KMS-11 (cell line): Measurements from ENCODE around the gene ITGB6.
A peak's percentile ranks its signal among the peaks of the same experiment; 100 is the strongest.

Experiments used
- H2AFZ ChIP-seq: fragments of 200-600 bp; sonication (generic); 2 replicates; pipeline ENCODE4 v1.6.1; 2016; ENCODE audit warnings: antibody characterized with exemption, mixed run types, low read depth
- H3K27ac ChIP-seq: fragments of 200-600 bp; sonication (generic); 2 replicates; pipeline ENCODE4 v1.6.1; 2016; ENCODE audit warnings: mild to moderate bottlenecking, mixed run types
- H3K27me3 ChIP-seq: fragments of 200-600 bp; sonication (generic); 2 replicates; pipeline ENCODE4 v1.6.1; 2017; ENCODE audit warnings: mild to moderate bottlenecking, low read depth, mixed run types, moderate library complexity; ENCODE audit not compliant: insufficient read depth
- H3K36me3 ChIP-seq: fragments of 200-600 bp; sonication (generic); 2 replicates; pipeline ENCODE4 v1.6.1; 2017; ENCODE audit warnings: mild to moderate bottlenecking, mixed run types; ENCODE audit not compliant: insufficient read depth
- H3K4me1 ChIP-seq: fragments of 200-600 bp; sonication (generic); 2 replicates; pipeline ENCODE4 v1.6.1; 2016; ENCODE audit warnings: mild to moderate bottlenecking, low read depth, mixed run types; ENCODE audit not compliant: poor library complexity, severe bottlenecking
- H3K4me2 ChIP-seq: fragments of 200-600 bp; sonication (generic); 2 replicates; pipeline ENCODE4 v1.7.0; 2016; ENCODE audit warnings: mild to moderate bottlenecking, mixed run types
- H3K4me3 ChIP-seq: fragments of 200-600 bp; sonication (generic); IDR thresholded peaks from 2 replicates; pipeline ENCODE4 v1.6.1; 2017; ENCODE audit warnings: low read depth, low read length, mixed read lengths; ENCODE audit not compliant: insufficient read depth
- H3K79me2 ChIP-seq: fragments of 200-600 bp; sonication (generic); 2 replicates; pipeline ENCODE4 v1.6.1; 2016; ENCODE audit warnings: low read depth, mixed run types; ENCODE audit not compliant: insufficient read depth
- H3K9ac ChIP-seq: fragments of 200-600 bp; sonication (generic); 2 replicates; pipeline ENCODE4 v1.6.1; 2016; ENCODE audit warnings: mild to moderate bottlenecking, mixed run types
- H4K20me1 ChIP-seq: fragments of 200-600 bp; sonication (generic); 2 replicates; pipeline ENCODE4 v1.6.1; 2016; ENCODE audit warnings: mild to moderate bottlenecking, mixed run types; ENCODE audit not compliant: insufficient read depth
- TF ChIP-seq, protein P1 (sequence below): fragments of 200-600 bp; sonication (generic); conservative IDR thresholded peaks from 2 replicates; pipeline ENCODE4 v1.6.1; 2017; ENCODE audit warnings: low read depth, mild to moderate bottlenecking, antibody characterized with exemption, low read length, moderate library complexity, mixed read lengths

Gene ITGB6

DNA sequence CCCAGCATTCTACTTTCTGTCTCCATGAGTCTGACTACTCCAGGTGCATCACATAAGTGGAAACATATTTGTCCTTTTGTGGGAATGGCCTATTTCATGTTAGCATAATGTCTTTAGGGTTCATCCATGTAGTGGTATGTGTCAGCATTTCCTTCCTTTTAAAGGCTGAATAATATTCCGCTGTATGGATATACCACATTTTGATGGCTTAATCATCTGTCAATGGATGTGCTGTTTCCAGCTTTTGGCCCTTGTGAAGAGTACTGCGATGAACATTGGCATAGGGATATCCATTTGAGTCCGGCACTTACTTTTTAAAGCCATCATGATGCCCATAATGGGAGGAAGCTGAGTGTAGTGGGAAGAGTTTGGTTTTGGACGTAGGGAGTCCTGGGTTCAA lies 6.4 kb upstream of the ITGB6 start:
- Histone ChIP-seq H3K4me3 (no peak overlapping the region), H3K79me2 (no peaks in the 10 kb centered on the region), H3K4me2 (no peak overlapping the region), H4K20me1 (no peaks in the 10 kb centered on the region), H3K36me3 (no peaks in the 10 kb centered on the region), H2AFZ (no peak overlapping the region), H3K27ac (no peak overlapping the region), H3K27me3 (no peaks in the 10 kb centered on the region), H3K4me1 (peaks cover 84% of the 10 kb centered on the region), H3K9ac (no peak overlapping the region)
- TF ChIP-seq, protein P1, sequence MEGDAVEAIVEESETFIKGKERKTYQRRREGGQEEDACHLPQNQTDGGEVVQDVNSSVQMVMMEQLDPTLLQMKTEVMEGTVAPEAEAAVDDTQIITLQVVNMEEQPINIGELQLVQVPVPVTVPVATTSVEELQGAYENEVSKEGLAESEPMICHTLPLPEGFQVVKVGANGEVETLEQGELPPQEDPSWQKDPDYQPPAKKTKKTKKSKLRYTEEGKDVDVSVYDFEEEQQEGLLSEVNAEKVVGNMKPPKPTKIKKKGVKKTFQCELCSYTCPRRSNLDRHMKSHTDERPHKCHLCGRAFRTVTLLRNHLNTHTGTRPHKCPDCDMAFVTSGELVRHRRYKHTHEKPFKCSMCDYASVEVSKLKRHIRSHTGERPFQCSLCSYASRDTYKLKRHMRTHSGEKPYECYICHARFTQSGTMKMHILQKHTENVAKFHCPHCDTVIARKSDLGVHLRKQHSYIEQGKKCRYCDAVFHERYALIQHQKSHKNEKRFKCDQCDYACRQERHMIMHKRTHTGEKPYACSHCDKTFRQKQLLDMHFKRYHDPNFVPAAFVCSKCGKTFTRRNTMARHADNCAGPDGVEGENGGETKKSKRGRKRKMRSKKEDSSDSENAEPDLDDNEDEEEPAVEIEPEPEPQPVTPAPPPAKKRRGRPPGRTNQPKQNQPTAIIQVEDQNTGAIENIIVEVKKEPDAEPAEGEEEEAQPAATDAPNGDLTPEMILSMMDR, result no peak

DNA sequence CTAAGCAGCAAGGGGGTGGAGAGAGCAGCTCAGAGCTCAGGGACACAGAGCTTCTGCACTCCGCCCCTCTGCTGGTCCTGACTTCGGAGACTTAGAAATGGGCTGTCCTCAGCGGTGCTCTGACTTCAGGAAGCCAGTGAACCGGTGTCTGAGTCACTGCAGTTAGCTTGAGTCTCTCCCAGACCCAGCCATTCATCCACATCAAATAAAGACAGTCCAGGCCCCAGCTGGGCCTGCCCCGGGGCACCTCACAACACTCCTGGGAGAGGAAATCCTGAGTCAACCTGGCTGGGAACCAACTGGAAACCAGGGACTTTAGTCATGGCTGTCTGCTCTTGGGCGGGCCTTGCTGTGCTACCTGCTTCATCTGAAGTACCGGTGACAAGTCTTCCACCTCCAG lies 5.4 kb upstream of the ITGB6 start:
- Histone ChIP-seq H3K9ac (no peak overlapping the region), H3K36me3 (no peaks in the 10 kb centered on the region), H3K4me3 (no peak overlapping the region), H2AFZ (no peak overlapping the region), H3K27me3 (no peaks in the 10 kb centered on the region), H3K27ac (no peak overlapping the region), H3K4me2 (no peak overlapping the region), H3K4me1 (peaks cover 87% of the 10 kb centered on the region), H3K79me2 (no peaks in the 10 kb centered on the region), H4K20me1 (no peaks in the 10 kb centered on the region)
- TF ChIP-seq, protein P1, result no peak

DNA sequence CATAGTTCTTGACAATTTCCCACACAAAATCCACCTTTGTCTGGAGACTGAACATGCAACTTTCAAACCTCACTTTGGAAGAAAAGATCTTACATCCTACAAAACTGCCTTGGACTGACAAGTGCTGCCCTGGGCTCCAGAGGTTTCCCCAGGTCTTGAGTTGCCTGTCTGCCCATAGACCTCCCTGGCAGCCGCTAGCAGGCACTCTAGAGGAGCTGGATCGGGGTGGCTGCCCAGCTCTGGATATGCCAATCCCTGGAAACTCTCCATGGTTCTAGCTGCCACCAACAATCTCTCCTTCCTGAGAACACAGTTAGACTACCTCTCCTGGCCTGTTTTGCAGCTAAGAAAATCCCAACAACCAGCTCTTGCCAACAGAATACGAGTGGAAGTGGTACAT lies 3.4 kb upstream of the ITGB6 start:
- Histone ChIP-seq H2AFZ (no peak overlapping the region), H3K27ac (no peak overlapping the region), H3K4me3 (no peak overlapping the region), H3K27me3 (no peaks in the 10 kb centered on the region), H4K20me1 (no peaks in the 10 kb centered on the region), H3K79me2 (no peaks in the 10 kb centered on the region), H3K9ac (no peak overlapping the region), H3K4me2 (0 out of 2 replicates have a peak overlapping the region, but pooled peaks have one; percentile 58), H3K4me1 (peaks cover 78% of the 10 kb centered on the region), H3K36me3 (no peaks in the 10 kb centered on the region)
- TF ChIP-seq, protein P1, result no peak

DNA sequence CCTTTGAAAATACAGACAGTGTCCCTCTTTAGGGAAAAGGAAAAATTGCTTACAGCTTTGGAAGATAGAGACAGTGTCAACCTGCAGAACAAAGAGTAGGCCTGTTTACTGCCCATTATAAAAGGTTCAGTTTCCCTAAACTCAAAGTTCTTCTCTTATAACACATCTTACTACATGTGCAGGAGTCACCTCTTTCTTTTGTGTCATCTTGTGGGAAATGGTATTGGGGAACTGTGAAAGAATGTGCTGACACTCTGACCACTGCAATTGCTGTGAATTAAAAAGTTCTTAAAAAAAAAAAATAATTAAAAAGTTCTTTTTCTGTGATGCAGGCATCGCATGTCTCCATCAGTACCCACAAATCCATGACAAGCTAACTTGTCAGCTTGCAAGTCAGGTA lies 2.9 kb upstream of the ITGB6 start:
- Histone ChIP-seq H2AFZ (no peak overlapping the region), H3K4me1 (peaks cover 74% of the 10 kb centered on the region), H3K9ac (no peak overlapping the region), H3K27me3 (no peaks in the 10 kb centered on the region), H3K4me3 (no peak overlapping the region), H3K79me2 (no peaks in the 10 kb centered on the region), H4K20me1 (no peaks in the 10 kb centered on the region), H3K36me3 (no peaks in the 10 kb centered on the region), H3K27ac (no peak overlapping the region), H3K4me2 (peak overlapping the region; percentile 58; the same call in 1 of the 2 replicates)
- TF ChIP-seq, protein P1, result no peak
